T-helper 2 cell treated with Interferon-gamma antibody and Interleukin-4, amounts not matched to agents 100 ng/mL and 5 ng/mL, for 36 hours (primary cell): Measurements from ENCODE around the gene SEMA3C. TPM values are rescaled to one million over a fixed set of nuclear protein-coding genes. Genes with fewer than 3 reads are reported as not detected.

Experiments
- intact Hi-C: fragments of 100-400 bp; cut with micrococcal nuclease; formaldehyde crosslinking; loops from one replicate; pipeline ENCODE4 v1.15.1; 2023
- total RNA-seq: library from RNA; stranded (reverse); gene quantifications from 2 replicates; pipeline ENCODE4 v1.2.3, GENCODE V29; 2022

Gene SEMA3C
- total RNA-seq, 1 donor from 2014 or later, result not detected

DNA sequence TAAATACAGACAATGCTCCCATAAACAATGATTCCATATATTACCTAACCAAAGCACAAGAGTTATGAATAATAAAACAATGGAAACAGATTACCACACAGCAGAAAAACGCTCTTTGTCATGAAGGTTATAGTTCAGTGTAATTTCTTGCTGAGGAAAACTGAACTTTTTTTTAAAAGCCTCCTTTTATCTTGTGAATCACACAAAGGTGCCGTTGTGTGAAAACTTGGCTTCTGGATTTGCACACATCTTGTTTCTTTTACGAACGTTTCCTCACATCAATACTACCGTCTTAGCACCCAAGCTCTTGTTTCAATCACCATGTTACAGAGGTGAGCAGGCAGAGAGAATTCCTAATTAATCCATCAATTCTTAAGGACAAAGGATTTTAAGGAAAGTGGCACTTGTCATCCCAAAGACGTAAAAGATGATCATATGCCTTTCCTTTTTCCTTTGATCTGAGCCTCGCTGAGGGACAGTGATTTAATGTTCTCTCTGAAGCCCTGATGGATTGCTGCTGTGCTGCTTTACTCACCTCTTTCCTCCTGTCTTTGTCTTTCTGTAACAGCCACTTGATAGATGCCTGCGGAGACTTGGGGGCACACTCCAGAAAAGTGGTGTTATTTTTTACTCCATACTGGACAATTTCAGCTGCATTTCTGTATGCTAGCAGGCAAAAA lies 170.3 kb downstream of the SEMA3C start:
- intact Hi-C loops, result no loop called here

DNA sequence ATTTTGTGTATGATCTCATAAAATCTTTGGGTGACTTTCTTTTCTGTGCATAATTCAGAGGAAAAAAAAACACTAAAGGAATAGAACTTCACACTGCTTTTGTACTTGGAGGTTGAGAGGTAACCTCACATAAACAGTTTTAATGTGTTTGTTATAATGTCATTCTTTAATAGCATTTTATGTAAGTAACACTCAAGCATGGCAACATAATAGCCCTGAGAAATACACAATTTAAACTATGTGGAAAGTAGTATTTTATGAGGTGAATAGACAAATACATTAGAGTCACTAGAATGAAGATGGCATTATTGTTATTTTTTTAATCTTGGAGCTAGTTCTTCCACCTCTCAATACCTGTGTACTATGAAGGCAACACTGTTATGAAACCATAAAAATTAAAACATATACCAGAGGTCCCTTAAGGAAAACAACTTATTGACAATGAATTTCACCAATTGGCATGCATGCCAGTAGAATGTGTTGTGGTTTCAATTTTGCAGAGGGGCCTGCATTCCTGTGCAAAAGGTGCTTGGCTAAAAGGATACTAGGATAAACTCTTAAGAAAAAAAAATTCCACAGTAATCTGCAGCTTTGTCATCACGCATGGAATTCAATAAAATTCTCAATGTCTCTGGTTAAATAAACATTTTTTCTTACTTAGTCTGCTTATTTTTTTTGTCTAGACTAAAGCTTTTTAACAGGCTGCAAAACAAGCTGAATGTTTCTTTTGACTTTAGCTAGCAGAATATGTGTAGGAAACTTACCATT lies 177.9 kb downstream of the SEMA3C start:
- intact Hi-C loops, result no loop called here

DNA sequence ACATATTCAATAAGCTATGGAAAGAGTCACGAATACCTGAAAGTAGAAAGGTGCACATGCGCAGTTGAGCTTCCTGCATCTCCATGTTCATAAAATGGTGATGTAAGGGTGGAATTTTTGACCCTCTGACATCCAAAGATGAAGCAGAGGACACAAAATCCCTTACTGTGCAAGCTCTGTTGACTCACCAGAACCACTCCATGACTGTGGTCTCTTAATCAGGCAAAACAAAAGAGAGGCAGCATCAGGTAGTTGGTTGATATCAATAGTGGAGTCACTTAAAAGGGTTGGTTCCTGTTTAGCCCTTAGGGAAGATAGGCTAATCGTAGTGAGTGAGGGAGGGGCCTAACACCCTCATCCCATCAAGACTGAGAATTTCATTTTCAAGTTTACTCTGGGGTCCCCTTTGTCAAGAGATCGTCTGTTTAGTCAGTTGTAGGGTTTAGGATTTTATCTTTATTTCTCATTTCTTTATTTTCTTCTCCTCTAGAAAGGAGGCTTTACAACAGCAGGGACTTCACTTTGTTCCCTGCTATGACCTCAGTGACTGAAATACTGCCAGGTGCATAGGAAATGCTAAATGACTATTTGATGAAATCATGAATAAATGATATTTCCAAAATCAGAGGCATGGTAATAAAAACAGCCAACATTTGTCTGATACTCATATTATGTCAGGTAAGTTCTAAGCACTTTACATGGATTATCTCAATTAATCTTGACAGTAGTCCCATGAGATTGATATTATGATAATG lies 182.3 kb downstream of the SEMA3C start:
- intact Hi-C loops, result no loop called here

DNA sequence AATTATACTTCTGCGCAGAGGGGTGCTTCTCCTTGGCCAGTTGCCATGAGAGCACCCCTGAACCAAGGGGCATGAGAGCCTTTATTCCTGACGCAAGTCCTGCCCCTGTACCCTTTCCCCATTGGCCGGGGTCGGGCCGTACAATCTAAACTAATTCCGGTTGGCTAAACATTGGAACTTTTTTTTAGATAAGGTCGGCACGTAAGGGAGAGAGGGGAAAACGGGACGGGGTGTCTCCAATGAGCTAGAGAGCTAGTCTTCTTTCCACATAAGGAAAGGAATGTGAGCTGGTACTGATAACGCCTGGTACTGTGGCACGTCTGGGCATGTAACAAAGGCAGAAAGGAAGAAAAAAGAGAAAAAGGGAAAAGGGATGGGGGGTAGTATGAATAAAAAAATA lies 183.5 kb downstream of the SEMA3C start:
- intact Hi-C loops, result no loop called here

DNA sequence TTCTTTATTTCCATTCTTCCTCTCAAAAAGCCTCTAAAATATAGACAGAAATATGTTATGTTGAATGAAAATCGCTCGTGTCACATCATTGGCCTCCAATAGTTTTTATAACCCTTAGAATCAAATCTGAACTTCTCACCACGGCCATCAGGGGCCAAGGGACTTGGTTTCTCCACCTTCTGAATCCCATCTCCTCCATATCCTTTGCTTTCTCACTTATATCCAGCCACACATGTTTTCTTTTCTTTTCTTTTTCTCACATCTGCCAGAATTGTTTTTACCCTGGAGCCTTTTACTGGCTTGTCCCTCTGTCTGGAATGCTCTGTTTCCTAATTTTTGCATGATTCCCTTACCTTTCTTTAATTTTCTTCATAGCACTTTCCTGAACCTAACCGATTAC lies 184.8 kb downstream of the SEMA3C start:
- intact Hi-C loops, result no loop called here

DNA sequence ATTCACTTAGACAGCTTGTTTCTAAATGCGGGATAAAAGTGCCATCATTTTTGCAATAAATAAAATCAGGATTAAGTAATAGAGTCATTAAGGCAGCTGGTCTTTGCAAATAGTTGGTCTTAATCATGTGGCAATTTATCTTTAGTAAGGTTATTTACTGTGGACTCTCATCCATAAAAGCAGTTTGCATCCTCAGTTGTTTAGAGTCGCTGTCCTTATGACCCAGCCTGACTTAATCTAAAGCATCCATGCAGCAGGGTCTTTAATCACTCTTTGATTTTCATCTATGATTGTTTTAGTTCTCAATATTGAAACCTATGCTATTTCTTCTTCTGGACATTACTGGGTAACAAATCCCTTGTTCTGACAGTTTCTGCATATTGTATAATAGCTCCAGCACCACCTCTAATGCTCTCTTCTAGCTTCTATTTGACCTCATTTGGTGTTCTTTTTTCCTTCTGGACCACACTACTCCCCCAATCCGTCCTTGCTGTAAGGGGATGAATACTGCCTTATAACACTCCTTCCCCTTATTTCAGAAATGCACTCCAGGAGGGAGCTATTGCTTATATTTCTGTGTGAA lies 185.4 kb downstream of the SEMA3C start:
- intact Hi-C loops, result no loop called here

DNA sequence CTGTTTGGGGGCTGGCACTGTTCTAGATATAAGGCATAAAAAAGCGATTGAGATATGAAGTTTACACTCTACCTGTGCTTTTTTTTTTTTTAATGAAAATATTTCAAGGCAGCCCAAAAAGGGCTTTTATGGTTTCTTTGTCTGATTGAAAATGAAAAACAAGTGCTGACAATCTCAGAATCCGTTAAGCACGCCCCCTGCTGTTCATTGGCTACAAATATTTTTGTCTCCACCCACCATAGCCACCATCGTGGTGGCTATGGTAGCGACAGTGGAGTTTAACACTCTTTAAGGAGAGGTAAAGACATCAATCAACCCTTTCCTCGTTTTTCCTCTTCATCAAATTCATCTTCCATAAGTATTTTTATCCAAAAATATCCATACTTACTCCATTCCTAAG lies 186.2 kb downstream of the SEMA3C start:
- intact Hi-C loops, result no loop called here

DNA sequence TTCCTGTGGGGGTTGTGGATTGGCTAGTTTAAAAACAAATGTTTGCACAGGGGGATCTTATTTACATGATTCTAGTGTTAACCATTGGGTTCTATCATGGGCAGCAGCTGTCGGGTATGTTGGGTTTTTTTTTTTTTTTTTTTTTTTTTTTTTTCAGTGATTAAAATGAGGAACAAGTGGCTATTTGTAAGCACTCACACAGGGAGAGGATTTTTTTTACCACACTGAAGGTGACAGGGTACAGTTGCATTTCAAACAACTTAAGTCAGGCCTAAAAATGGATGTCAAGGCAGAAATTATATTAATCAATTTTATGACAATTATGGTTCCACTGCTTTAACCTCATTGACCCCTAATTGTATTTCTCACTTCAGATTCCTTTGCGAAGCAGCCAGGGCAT lies 187.6 kb downstream of the SEMA3C start:
- intact Hi-C loops, result no loop called here

DNA sequence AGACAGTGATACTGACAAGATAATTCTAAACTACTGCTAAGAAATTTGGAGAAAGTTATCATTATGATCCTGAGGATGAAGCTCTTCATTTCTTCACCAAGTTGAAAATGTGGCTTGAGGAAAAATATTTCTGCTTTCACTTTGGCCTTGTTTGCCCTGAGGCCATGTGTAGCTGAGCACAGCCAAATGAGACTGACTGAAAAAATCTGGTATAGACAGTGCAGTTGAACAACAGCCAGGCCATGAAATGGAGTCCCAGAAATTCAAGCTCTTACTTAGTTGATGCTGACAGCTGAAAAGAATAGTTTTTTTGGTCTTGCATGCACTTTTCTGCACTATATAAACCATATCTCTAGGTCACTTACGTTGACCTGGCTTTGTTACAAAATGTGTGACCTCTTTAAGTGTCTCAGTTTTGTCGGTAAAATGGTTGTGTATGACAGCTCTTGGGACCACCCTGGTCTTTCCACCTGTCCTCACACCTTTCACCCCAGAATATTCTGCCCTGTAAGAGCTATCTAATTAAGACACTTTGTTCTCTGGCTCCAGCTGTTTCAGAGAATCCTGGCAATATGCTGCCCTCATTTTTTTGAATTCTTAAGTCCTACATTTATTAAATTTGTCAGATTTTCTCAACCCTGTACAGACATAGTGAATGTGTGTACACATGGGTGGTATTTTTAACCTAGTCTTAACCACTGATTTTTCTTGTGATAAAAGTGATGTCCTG lies 189.1 kb downstream of the SEMA3C start:
- intact Hi-C loops, result no loop called here

DNA sequence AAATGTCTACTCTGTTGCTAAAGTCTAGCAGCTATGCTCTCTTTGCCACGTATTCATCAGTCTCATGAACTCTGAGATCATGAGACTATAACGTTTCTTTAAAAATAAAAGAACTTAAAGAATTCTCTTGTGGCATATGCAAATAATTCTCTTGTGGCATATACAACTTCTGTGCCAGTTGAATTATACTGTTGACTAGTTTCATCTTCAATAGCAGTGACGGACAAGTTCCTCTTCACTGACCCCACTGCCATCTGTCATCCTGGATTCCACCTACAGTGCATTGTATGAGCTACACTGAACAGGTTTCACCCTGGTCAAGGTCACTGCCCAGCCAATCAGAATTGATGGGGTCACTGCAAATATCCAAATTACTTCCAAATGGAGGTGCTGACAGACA lies 192.2 kb downstream of the SEMA3C start:
- intact Hi-C loops, result no loop called here

DNA sequence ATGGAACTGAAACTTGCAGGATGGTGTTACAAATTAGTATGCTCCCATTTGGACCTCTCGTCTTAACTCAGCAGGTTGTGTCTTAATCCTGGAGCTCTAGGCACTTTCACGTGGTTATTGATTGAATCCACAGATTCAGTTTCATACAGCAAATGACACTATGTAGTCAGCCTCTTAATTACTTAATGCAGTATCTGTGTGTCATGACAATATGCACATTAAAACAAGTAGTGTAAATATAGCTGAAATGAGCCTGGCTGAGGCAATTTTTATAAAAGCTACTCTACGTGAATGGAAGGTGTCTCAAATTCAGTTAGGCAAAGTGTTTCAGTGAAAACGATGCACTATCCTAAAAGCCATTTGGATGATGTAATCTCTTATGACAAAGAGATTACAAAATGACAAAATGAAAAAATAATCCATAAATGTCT lies 193.7 kb downstream of the SEMA3C start:
- intact Hi-C loops, result no loop called here

DNA sequence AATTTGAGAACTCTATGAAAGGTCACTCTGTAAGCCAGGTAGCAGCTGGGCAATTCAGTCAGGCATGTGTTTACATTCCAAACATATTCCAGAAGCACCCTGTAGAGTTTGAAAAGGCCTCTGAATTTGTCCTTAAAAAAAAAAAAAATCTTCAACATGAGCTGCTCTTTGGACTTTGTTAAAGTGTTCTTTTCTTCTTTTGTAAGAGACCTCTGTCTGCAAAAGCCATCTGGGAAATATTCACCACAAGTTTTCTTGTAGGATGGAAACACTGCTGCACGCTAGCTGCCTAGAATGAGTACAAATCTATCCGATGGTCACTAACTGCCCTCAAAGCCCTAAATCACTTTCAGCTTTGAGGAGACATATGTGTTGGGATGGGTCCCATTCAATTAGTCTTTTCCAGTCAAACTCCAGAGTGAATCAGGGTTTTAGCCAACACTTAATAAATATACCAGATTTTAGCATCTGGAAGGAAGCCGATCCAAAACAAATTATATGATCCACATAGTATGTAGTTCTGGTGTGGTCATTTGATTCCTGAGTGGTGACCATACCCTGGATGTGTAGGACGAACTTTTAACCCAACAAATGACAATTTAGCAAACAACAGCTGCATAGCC lies 194.5 kb downstream of the SEMA3C start:
- intact Hi-C loops, result no loop called here

DNA sequence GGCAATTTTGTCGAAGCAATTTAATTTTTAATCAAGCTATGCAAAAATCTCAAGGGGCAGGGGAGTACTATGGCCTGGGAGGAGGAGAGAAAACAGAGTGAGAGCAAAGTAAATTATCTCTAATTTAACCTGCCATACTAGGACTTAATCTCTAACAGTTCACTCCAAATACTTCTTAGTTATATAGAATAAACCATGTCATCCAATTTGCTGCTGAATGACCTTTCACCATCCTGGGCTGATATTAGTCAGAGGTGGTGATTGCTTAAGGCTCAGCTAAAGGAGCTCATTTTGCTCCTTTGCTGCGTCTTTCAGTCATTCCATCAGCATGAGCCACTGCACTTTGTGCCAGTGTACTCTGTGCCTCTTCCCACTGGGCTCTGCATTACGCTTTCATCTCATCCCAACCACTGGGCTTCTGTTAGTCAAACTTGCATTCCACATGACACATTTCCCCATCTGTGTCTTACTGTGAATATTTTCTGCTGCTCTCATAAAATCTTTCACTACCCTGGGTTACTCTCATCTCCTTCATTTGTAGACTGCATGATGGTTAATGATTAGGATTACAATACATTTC lies 196.1 kb downstream of the SEMA3C start:
- intact Hi-C loops, result no loop called here

DNA sequence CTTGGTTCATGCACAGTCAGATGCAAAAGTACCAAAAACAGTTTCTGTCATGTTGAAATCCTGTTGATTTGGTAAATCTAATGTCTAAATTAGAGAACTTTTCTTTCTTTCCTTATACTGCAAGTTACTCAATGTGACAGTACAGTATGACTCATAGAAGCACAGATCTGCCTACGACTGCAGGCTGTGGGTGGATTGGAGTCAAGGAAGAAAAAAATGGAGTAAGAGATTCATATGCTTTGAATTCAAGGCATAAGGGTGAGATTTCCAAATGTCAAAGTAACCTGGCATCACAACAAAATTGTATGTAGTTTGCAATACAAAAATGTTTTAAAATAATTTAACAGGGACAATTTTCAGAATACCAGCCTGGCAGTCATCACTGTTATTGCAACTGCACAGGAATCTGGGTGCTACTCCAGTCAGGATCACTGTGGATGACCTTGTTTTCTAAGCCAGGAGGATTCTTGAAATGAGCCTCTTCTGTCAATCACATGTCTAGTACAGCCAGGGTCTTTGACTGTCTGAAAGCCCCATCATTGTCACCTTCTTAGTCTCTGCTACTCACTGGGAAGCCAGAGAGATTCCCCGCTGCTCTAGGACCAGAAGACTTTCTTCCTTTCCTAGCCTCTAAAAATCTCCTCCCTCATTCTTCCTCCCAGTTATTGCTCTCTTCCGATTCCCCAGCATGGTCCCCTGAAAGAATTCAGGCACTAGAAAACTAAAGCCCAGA lies 196.8 kb downstream of the SEMA3C start:
- intact Hi-C loops, result no loop called here

DNA sequence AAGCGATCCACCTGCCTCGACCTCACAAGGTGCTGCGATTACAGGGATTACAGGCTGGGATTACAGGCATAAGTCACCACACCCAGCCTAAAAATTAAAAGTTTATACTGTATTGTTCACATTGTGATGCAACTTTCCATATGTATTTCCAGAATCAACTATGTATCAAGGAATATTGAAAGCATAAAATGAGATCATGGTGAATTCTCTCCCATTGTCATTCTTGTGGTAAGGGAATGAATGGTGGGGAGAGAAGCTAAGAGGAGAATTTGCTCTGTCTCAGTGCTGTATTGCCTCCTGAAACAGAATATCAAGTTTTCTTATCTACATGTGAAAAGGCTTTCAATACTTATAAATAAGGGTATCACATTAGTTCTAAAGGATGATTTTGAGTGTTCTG lies 198.7 kb downstream of the SEMA3C start:
- intact Hi-C loops, result no loop called here

DNA sequence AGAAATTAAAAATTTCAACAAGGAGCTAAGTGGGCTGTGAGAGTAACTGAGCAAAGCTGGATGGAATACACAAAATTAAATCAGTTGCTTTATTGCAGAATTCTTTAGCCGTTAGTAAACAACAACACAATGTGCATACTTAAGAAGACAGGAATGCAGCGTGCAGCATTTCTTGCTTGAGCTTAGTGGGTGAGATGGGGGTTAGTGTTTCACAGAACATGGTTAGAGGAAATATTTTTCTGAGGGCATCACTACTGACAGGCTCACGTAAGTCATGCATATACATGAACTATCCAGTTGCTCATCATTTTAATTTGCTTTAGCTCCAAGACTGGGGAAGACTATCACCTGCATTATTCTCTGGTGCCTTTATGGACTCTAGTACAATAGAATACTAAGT lies 199.6 kb downstream of the SEMA3C start:
- intact Hi-C loops, result no loop called here

DNA sequence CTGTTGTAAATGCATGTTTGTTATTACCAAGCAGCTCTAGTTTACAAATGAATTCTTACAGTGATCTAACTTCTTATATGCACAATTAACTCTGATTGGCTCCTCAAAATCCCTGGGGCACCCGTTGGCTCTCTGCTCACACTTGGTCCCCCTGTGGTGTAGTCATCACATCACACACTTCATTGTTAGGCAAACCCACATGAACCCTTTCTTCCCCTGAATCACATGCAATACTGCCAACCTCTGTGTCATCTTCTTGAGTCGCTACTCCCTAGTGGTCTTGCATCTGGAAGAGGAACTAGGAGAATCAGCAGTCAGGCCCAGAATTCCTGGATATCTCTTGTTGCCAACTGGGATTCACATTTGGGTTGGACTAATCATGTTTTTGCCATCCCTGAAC lies 207.3 kb downstream of the SEMA3C start:
- intact Hi-C loops, result no loop called here

DNA sequence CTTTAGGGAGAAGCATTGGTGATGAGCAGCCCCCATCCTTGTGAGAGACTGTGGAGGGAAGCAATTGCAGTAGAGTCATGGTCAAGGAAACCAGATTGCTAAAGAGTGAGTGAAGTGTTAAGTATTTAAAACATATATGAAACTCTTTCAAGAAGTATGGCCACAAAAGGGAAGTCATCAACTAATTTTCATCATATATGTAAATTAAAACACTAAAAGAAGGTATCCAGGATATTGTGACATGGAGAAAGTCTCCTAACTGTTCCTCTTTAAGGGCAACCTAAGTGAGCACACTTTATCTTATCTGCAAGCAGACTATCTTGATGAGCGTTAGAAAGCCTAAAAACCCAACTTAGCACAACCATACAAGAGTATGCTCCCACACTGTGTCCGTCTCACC lies 210.7 kb downstream of the SEMA3C start:
- intact Hi-C loops, result no loop called here

DNA sequence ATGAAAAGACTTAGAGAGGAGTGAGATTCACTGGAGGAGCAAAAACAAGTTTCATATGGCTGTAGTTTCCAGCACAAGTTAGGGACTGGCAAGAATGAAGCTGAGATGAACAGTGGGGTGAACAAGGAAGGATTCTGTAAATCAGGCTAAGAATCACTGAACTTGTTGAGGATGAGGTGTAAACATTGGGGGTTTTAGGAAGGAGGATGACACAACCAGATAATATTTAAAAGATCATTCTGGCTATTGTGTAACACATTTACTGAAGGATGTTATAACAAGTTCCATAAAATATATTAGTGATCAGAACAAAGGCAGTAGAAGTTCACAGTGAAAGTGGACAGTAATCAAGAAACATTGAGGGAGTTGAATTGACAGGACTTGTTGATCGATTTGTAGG lies 211.5 kb downstream of the SEMA3C start:
- intact Hi-C loops, result no loop called here
